Mesenteric fat pad (tissue), 1 donor: ENCODE measurements around the gene BBS4. TPM values are rescaled to one million over a fixed set of nuclear protein-coding genes. Genes with fewer than 3 reads are reported as not detected.

ENCODE experiments used
- DNase-seq: peaks from one replicate; pipeline ENCODE4 v3.0.0-alpha.2; 2020; ENCODE audit warnings: low spot score
- total RNA-seq: library from RNA; stranded (reverse); fragmentation: NEBNext Ultra II Directional; extraction: Animal tissue kit (Norgen Biotek cat#: 25700); gene quantifications from one replicate; pipeline ENCODE4 v1.2.1, GENCODE V29; 2021
- donor health status: DM: yes; HTN: yes; CAD: no.

The BBS4 gene
- total RNA-seq, 1 donor from 2014 or later, result 10.2 TPM

DNA sequence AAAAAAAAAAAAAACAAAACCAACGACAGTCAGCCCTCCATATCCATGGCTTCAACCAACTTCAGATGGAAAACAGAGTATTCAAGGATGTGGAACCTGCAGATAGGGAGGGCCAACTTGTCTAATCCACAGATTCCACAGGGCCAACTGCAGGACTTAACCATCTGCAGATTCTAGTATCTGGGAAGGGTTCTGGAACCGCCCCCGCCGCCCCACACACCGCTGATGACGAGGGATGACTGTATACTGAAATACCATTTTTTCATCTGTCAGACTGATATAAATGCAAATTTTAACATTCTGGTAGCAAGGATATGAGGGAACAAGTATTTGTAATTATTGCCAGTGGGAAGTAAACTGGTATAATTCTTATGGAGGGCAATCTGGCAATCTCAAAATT, 68.1 kb downstream of the BBS4 start:
- DNase-seq, result no peak

DNA sequence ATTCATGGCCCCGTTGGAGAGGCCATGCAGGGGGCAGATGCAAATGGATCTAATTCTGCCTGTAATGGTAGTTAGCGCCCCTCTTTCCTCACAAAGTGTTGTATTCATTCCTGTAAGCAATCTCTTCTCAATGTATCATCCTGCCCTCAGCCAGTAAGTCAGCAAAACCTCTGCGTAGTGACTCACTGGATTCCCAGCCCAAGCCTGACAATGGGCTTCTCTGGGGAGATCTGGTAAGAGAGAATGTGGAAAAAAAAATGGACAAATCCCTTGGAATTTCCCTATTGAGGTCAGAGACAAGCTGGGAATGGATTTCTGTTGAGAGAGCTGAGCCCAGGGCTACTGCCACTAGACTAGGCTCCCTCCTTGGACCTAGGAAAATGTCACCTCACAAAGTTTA, 72.2 kb downstream of the BBS4 start:
- no peak for DNase-seq

DNA sequence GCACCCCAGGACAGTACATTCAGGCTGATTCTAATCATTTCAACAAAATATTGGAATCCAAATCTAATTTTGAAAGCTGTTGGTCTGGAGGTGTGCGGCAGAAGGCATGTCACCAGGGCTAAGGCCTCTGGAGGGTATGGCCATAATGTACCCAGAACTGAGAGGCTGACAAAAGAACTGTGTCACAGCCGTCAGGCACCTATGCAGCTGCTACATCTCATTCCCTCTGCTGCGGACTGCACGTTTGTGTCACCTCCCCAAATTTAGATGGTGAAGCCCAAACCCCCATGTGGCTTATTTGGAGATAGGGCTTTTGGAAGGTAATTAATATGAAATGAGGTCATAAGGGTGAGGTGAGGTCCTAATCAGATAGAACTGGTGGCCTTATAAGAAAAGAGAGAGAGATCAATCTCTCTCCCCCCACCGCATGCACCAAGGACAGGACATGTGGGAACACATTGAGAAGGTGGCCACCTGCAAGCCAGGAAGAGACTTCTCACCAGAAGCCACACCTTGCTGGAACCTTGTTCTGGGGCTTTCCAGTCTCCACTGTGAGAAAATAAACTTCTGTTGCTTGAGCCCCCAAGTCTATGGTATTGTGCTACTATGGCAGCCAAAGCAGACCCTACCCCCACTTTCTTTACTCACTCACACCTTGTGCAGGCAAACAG, 74.7 kb downstream of the BBS4 start:
- no peak for DNase-seq

DNA sequence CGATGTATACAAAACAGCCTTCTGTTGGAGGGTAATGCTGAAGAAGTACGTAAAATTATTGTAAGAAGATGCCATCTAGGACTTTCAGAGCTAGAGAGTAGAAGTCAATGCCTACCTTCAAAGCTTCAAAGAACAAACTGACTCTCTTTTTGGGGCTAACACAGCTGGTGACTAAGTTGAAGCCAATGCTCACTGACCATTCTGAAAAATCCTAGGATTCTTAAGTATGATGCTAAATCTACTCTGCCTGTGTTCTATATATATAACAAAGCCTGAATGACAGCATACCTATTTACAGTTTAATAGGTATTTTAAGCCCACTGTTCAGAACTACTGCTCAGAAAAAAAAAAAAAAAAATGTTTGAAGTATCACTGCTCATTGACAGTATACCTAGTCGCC, 78.6 kb downstream of the BBS4 start:
- DNase-seq, result no peak

DNA sequence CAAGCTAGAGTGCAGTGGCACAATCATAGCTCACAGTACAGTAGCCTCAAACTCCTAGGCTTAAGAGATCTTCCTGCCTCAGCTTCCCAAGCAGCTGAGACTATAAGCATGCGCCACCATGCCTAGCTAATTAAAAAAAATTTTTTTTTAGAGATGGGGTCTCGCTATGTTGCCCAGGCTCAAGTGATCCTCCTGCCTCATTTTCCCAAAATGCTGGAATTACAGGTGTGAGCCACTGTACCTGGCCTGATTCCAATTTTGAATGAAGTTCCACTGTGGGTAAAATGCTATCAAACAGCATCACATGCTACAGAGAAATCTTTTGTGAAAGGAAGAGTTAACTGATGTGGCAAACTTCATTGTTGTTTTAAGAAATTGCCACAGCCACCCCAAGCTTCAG, 80.0 kb downstream of the BBS4 start:
- DNase-seq, result no peak

GRCh38 chr15:72766780-72767179, 80.8 kb downstream of the BBS4 start:
- no peak for DNase-seq

GRCh38 chr15:72770673-72771328, 84.8 kb downstream of the BBS4 start:
- no peak for DNase-seq

GRCh38 chr15:72771329-72771725, 85.3 kb downstream of the BBS4 start:
- DNase-seq, result no peak

GRCh38 chr15:72774696-72775383, 88.8 kb downstream of the BBS4 start:
- no peak for DNase-seq

DNA sequence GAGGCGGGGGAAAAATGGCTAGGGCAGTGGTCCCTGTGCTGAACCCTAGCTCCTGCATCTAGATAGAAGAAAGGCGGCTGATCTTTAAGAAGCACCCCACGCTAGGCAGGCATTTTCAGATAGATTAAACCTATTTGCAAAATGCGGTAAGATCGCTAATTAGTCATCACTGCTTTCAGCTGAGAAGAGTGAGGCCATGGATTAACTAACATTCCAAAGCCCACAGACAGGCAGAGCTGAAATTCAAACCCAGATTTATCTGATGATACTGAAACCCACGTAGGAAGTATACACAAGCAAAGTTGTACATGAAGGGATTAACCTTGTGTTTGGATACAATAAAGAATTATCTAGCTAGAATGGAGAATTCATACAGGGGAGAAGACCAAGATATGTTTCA, 92.8 kb downstream of the BBS4 start:
- DNase-seq, result no peak

- DNase-seq, result no peak
These were observed 95.6 kb downstream of the BBS4 start for GRCh38 chr15:72781631-72782030.

DNA sequence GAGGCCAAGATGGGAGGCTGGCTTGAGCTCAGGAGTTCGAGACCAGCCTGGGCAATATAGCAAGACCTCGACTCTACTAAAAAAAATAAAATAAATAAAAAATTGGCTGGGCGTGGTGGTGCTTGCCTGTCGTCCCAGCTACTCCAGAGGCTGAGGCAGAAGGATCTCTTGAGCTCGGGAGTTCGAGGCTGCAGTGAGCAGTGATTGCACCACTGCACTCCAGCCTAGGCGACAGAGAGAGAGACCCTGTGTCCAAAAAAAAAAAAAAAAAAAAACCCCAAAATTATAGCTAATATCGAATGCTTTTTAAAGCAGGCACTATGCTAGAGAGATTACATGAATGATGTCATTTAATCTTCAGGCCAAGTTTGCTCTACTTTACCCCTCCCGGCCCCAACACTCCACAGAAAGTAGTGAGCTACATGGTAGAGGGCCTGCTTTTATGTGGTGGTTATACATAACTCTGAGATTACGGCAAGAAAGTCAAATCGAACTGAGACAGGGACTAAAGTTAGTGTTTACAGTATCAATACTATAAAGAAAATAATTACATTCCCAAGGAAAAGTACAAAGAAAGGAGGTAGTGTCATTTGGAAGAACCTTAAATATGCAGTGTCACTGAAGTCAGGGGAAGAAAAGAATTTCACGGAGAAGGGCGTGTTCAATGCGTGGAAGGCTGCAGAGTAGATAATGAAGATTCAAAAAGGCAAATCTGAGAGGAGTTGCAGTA, 96.4 kb downstream of the BBS4 start:
- DNase-seq, result no peak

DNA sequence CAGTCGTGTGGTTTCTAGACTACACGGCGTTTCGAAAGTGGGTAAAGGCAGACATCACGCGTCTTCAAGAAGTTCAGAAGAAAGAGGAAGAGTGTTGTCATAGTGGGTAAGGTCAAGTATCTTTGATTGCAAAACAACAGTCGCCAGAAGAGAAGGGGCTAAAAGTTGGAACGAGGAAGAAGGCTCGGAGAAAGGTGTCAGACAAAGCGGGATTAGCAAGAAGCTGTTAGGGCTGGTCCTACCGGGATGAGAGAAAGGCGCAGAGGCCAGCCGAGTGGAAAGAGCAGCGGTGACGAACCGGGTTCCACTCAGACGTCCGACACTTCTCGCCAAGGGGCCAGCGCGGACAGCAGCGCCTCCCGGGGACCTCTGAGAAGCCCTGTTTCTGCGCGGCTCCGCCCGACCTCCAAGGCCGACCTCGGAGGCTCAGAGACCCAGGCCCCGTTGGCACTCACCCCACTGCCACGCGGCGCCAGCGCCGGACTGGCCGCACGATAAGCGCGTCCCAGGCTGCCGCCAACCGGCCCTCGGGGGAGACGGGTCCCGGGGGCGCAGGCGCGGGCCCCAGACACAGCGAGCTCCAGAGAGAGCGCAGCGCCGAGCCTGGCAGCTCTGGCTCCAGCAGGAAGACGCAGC, 97.1 kb downstream of the BBS4 start:
- DNase-seq, result no peak

DNA sequence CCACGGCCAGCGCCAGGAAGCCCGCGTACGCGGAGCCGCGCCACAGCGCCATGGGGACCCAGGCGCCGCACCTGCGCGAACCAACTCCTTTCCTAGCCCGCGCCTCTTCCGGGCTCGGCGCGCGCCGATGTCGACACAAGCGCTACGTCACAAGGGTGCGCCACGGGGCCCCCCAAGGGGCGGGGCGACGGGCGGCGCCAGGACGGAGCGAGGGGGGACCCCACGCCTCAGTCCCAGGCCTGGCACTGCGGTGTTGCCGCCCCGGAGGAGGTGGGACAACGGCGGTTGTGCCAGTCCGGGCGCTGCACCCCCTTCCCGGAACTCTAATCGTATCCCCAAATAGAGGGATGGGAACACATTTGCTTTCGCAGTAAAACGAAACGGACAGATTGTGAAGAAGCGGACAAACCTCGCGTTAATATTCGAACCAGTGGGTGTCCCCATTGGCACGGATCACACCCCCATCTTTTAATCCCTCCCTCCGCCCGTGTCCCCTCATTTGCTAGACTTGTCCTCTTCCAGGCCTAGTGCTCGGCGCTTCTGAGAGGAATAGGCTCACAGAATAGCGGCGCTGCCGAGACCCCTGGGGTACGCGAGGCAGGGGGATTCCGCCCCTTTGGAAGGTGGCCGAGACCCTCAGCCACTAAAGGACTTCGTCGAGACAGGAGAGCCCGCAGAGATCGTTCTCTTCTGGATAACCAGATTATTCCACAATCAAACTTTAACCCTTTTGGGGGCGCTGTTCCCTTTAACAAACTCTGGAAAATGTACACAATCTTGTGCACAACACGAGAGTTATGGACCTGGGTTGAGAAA, 97.8 kb downstream of the BBS4 start, which contains the start of gene ADPGK:
Gene ADPGK (minus strand): TSS at position 119 of the 816 bp plus-strand sequence. CDS start 67 bp downstream, at position 52.
- peak; percentile 97 for DNase-seq

DNA sequence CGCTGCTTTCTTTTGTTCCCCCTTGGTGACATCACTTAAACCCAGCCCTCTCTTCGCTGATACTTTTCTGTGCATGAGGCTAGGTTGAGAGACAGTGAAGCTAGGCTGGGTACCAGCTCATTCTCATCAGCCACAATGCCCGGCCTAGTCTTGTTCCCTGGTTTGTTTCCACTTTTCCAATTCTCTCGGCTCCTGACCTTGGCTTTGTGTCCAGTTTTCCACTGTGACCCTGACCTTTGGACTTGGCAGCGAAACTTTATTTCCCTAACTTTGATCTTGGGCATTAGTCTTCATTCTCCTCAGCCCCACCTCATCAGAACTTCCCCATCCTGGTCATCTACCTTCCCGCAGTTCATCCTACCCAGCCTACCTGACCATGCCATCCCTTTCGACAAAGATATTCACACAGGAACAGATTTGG, 98.5 kb downstream of the BBS4 start:
- DNase-seq, result no peak

DNA sequence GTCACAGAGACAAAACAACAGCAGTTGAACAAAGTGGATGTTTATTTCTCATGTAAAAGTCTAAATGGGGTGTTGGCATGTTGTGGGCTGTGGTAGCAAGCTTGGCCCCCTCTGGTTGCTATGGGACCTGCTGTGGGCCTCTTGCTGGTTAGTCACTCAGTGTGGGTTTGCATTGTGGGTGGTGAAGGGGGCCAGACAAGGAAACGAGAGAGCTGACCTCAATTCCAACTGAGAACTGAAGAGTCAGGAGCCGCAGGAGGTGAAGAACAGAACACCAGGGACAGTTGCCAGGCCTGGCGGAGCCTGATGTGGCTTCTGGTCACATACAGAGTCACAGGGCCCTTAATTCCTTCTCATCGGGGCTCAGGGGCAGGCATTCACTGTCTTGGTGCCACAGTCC, 99.4 kb downstream of the BBS4 start:
- DNase-seq, result no peak

- no peak for DNase-seq
These were observed 99.8 kb downstream of the BBS4 start for GRCh38 chr15:72785841-72786240.

GRCh38 chr15:72786242-72786641, 100.2 kb downstream of the BBS4 start:
- no peak for DNase-seq

DNA sequence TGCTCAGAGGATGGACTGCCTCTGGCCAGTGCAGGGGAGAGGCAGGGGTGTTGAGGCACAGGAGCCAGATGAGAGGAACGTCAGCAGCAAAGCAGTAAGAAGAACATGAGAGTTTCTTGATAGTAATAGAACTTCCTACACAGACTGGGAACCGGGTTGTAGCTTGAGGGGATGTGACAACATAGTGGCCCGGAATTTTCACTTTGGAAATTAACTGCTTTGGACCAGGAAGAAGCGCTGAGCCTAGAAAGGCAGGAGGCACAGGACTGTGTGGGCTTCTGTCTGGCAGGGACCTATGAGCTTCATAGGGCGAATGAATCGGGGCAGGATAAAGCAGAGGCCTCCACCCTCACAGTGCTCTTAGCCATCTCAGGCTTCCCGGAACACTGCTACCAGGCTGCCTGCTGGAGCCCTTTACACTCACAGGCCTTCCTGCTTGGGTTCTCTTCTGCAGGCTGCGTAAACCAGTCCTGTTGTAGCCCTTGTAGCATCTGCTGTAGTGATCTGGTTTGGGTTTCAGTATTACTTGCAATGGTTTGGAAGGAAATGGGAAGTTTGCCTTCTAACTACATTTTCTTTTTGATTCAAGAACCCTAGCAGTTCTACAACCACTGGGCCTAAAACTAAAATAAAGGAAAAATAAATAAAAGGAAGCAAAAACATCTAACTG, 100.8 kb downstream of the BBS4 start:
- DNase-seq, result no peak

DNA sequence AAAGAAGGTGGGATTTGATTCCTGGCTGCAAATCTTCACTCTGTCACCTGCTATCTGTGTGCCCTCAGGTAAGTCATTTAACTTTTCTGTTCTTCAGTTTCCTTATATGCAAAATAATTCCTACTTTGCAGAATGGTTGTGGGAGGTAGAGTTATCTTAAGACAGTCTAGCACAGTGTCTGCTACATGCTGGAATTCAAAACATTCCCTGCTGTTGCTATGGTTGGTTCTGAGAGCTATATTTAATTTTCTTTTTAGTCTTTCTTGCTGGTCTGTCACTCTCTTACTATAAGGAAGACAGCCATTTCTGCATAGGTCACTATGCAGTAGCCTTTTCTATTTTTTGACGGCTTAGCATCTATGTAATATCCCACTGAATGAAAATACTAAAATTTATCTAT, 101.5 kb downstream of the BBS4 start:
- DNase-seq, result no peak
